Psoas muscle (tissue), 8 donors: ENCODE measurements around the gene PDE5A. TPM values are rescaled to one million over a fixed set of nuclear protein-coding genes. Genes with fewer than 3 reads are reported as not detected.
"Not testable (repeated sequence)": the region's sequence is repeated elsewhere in the genome, so short reads cannot be mapped to it uniquely, and the experiment has no call there.

Source experiments
- ATAC-seq, 4 donors: fragments of 200-7000 bp; cut with Tn5 transposase; one replicate each; pipeline ENCODE4 v1.9.1; 2020; ENCODE audit warnings: moderate library complexity in 3 of 4, mild to moderate bottlenecking in 2 of 4
- DNase-seq, 2 donors: peaks; one replicate each; pipeline ENCODE4 v3.0.0-alpha.2; 2020
- H3K27ac ChIP-seq: fragments of 200-600 bp; one replicate; pipeline ENCODE4 v1.8.0; 2022
- H3K27me3 ChIP-seq, 3 donors: fragments of 200-600 bp in 1 of 3; one replicate each; pipeline versions ENCODE4 v1.6.1 to v1.8.0; 2013 to 2022; ENCODE audit warnings: low read length in 2 of 3, mild to moderate bottlenecking in 2 of 3, moderate library complexity in 1 of 3; ENCODE audit not compliant: insufficient read depth in 3 of 3
- H3K36me3 ChIP-seq, 2 donors: fragments of 200-600 bp in 1 of 2; one replicate each; pipeline versions ENCODE4 v1.6.1 to v1.8.0; 2013 to 2022; ENCODE audit warnings: low read depth in 1 of 2, mild to moderate bottlenecking in 1 of 2, moderate library complexity in 1 of 2; ENCODE audit not compliant: insufficient read depth in 1 of 2
- H3K4me1 ChIP-seq: fragments of 200-600 bp; one replicate; pipeline ENCODE4 v1.8.0; 2022
- H3K4me3 ChIP-seq: fragments of 200-600 bp; one replicate; pipeline ENCODE4 v1.8.0; 2022; ENCODE audit warnings: mild to moderate bottlenecking
- H3K9me3 ChIP-seq: fragments of 200-600 bp; one replicate; pipeline ENCODE4 v1.8.0; 2022
- CTCF ChIP-seq: fragments of 200-600 bp; IDR thresholded peaks from one replicate; pipeline ENCODE4 v1.8.0; 2022; ENCODE audit warnings: antibody characterized with exemption
- WGBS, 3 donors: extraction: QIAGEN DNeasy Blood & Tissue Kit; methylation state at CpG; one replicate each; pipeline versions ENCODE4 v1.1.6 to v1.1.7; 2013; 5-methylcytosine and 5-hydroxymethylcytosine counted together
- intact Hi-C, 2 donors: fragments of 100-400 bp; cut with DNase I; formaldehyde crosslinking; loops; one replicate each; pipeline versions ENCODE4 v1.11.0 to v1.14.2; 2022
- polyA plus RNA-seq, 3 donors: library from polyadenylated mRNA; stranded (reverse); fragments of 200-250 nt; gene quantifications; one replicate each; pipeline ENCODE4 v1.2.3, GENCODE V29; 2013
- total RNA-seq, 4 donors: library from RNA; stranded (reverse); fragmentation: NEBNext Ultra II Directional in 2 of 4; extraction: Animal tissue kit (Norgen Biotek cat#: 25700) in 2 of 4; gene quantifications; one replicate each; pipeline versions ENCODE4 v1.2.1 to v1.2.4, GENCODE V29; 2021 to 2023
- donor health status: healthy with polysubstance abuse.
- donor health status: DM: no; HTN: no; CAD: no; lungs with moderate emphysema.
- donor health status: Bipolar disorder and iron deficiency.
- donor health status: healthy.
- donor health status: DM: yes; HTN: yes; CAD: no.
- donor health status: DM: no; HTN: no; CAD: no.
- donor health status: DM: no; HTN: no; CAD: no.
- donor health status: DM: yes; HTN: yes; CAD: no.

Gene PDE5A
- total and polyA plus RNA-seq, 7 donors = 0.60 to 21.1 (median 4.4) TPM

DNA sequence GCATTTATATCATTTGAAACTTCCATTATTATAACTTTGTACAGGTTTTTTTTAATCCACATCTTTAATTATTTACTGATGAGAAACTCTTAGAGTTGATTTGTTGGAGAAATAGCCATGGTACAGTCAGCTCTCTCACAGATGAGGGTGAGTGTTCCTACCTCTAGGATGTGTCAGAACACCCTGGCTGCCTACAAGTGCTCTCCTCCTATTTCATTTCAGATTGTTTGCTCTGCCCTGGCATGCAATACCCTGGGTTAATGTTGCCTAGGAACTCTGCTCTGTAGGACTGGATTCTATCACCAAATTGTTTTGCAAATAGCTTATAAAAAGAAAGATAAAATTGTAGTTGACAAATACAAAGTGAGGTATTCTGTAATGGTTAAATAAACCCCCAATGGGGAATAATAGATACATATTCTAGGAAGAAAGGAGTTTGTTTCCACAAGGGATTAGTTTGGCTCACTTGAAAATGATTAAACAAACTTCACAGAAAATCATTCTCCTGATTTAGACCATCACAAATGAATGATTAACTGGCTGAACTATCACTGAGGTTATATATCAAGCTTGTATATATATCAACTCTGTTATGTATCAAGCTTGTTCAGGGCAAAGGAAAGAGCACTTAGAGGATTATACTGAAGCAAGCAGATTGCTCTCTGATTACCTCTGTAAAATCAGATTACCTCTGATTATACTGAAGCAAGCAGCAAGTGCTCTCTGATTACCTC lies 150.0 kb downstream of the PDE5A start:
- H3K9me3 ChIP-seq = no peaks in the 10 kb centered on the region
- TF ChIP-seq CTCF = no peak
- peaks cover 7 to 44% of the 10 kb centered on the region in 2 donors for H3K36me3 ChIP-seq
- ATAC-seq (no peak), DNase-seq (no peak)
- H3K4me1 ChIP-seq = no peaks in the 10 kb centered on the region
- H3K27me3 ChIP-seq = no peaks in the 10 kb centered on the region
- intact Hi-C loops = no loop called here
- H3K4me3 ChIP-seq = no peak overlapping the region
- no peak overlapping the region for H3K27ac ChIP-seq

GRCh38 chr4:119477412-119478053 lies 151.1 kb downstream of the PDE5A start:
- H3K4me1 ChIP-seq = no peaks in the 10 kb centered on the region
- no peak overlapping the region for H3K4me3 ChIP-seq
- no peak for DNase-seq
- TF ChIP-seq CTCF = no peak
- H3K27me3 ChIP-seq = no peaks in the 10 kb centered on the region
- intact Hi-C loops = no loop called here
- no peak for ATAC-seq
- H3K27ac ChIP-seq = no peak overlapping the region
- H3K9me3 ChIP-seq = no peaks in the 10 kb centered on the region
- H3K36me3 ChIP-seq = peaks cover 7 to 55% of the 10 kb centered on the region in 2 donors

- DNase-seq = no peak
- Histone ChIP-seq H3K9me3 (no peaks in the 10 kb centered on the region), H3K27ac (no peak overlapping the region), H3K27me3 (no peaks in the 10 kb centered on the region), H3K4me3 (no peak overlapping the region), H3K36me3 (peaks cover 0 to 79% of the 10 kb centered on the region in 2 donors), H3K4me1 (no peaks in the 10 kb centered on the region)
- TF ChIP-seq CTCF = no peak
- ATAC-seq = no peak
- intact Hi-C loops = no loop called here
- 81 to 90% (median 82%) methylated on average over 3 of the region's 3 CpGs for WGBS, 3 donors
Measured at GRCh38 chr4:119471259-119471658, 157.3 kb downstream of the PDE5A start.

- peaks cover 0 to 82% of the 10 kb centered on the region in 2 donors for H3K36me3 ChIP-seq
- H3K27ac ChIP-seq, intact Hi-C loops, ATAC-seq, H3K9me3 ChIP-seq, H3K4me3 ChIP-seq, H3K27me3 ChIP-seq, DNase-seq, H3K4me1 ChIP-seq: not testable (repeated sequence)
Measured at GRCh38 chr4:119470737-119471063, 157.9 kb downstream of the PDE5A start.

DNA sequence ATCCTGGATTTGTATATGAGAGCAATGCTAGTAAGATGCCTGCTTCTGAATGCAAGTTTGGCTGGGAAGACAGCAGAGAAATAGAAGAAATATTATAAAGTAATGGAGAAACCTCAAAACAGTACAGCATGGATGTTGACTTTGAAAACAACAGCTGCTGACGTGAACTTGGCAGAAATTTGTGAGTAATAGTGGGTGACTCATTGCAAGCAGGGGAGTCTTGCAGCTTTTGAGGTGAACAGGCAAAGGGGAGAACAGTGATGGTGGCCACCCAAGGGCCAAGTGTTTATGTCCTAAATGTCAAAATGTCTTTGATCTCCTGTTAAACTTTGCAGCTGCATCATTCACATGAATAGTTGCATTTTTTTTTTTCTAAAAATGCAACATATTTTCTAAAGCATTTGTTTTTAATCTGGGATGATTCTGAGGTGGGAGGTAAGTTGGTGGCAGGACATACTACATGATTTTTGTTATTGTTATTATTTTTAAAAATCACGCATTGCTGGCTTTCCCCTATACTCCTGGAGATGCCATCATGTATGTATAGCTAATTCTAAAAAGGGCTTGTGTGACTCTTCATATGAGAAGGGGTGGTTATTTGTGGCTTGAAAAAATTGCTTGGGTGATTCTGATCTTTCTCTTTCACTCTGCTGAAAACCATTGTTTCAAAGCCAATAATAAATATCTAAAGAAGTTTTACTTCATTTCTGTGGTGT lies 158.4 kb downstream of the PDE5A start:
- intact Hi-C loops, H3K27me3 ChIP-seq, H3K9me3 ChIP-seq, H3K4me1 ChIP-seq, ATAC-seq, H3K27ac ChIP-seq, H3K4me3 ChIP-seq, DNase-seq: not testable (repeated sequence)
- H3K36me3 ChIP-seq = peaks cover 0 to 88% of the 10 kb centered on the region in 2 donors
- WGBS, 3 donors = 80 to 87% (median 83%) methylated on average over 2 of the region's 2 CpGs

- ATAC-seq, H3K27me3 ChIP-seq, DNase-seq, H3K4me1 ChIP-seq, intact Hi-C loops, H3K4me3 ChIP-seq, H3K9me3 ChIP-seq, H3K27ac ChIP-seq: not testable (repeated sequence)
- H3K36me3 ChIP-seq = peaks cover 0 to 87% of the 10 kb centered on the region in 2 donors
- WGBS, 3 donors = 89 to 91% (median 90%) methylated on average over 3 of the region's 3 CpGs
Measured at GRCh38 chr4:119469039-119469438, 159.6 kb downstream of the PDE5A start.

- peaks cover 0 to 66% of the 10 kb centered on the region in 2 donors for H3K36me3 ChIP-seq
- 76 to 85% (median 81%) methylated on average over 3 of the region's 3 CpGs for WGBS, 3 donors
- H3K9me3 ChIP-seq, intact Hi-C loops, H3K4me3 ChIP-seq, H3K4me1 ChIP-seq, H3K27ac ChIP-seq, ATAC-seq, DNase-seq, H3K27me3 ChIP-seq: not testable (repeated sequence)
Measured at GRCh38 chr4:119462733-119463132, 165.9 kb downstream of the PDE5A start.

DNA sequence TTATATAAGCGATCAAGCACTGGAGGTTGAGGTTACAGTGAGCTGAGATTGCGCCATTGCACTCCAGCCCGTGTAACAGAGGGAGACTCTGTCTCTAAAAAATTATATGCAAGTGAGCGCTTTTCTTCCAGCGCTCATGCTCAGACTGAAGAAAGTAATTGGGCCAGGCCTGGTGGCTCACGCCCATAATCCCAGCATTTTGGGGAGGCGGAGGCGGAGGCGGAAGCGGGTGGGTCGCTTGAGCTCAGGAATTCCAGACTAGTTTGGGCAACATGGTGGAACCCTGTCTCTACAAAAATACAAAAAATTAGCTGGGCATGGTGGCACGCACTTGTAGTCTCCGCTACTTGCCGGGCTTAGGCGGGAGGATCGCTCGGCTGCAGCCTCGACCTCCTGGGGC lies 172.9 kb downstream of the PDE5A start:
- ATAC-seq, H3K27me3 ChIP-seq, H3K4me1 ChIP-seq, H3K9me3 ChIP-seq, H3K36me3 ChIP-seq, H3K27ac ChIP-seq: not testable (repeated sequence)
- peak in 1 of 2 donors; percentile 54 for DNase-seq
- 54 to 64% (median 60%) methylated on average over 18 of the region's 18 CpGs for WGBS, 3 donors
- intact Hi-C loops = loop anchor here in 1 of 2 donors (10.0 kb wide), 1 partner anchor 471 kb away; no protein-coding TSS in a partner anchor
- H3K4me3 ChIP-seq = peak overlapping the region; percentile 83
